ENCODE results near the gene TSSK3. TPM values are rescaled to one million over a fixed set of nuclear protein-coding genes. Genes with fewer than 3 reads are reported as not detected.

TSSK3 gene
- total RNA-seq, 1 donor from 2014 or later: 1.6 TPM

DNA sequence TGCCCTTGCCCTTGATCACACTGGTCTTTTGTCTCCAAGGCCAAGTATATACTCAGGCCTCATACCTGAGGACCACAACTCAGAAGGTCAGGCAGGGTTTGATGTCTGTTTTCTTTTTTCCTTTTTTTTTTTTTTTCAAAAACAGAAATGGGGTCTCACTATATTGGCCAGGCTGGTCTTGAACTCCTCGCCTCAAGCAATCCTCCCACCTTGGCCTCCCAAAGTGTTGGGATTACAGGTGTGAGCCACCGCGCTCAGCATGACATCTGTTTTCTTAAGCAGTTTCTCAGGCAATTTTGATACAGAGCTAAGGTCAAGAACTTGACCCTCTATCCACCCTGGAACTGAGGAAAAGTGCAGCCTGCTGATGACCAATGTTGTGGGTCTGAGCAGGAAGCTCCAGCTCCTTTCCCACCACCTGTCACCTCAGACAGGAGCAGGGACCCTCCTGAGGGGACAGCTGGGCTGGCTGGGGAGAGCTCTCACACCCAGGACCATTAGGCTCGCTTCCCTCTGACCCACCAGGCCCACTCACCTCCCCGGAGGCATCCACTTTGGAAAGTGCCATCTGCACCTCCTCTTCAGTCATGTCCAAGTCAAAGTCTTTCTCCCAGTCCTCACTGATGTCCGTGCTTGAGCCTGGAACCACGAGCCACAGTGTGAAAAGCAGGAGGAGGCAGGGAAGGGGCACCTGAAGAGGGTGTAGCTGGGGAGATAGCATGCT, 5.7 kb downstream of the TSSK3 start:
- Mint-ChIP-seq H3K36me3 (ENCODE audit: unreplicated experiment) (peaks cover 4% of the 10 kb centered on the region), H3K9me3 (ENCODE audit: unreplicated experiment) (peaks cover 3% of the 10 kb centered on the region), H3K4me1 (ENCODE audit: low read depth, unreplicated experiment) (peaks cover 4% of the 10 kb centered on the region), H3K27ac (ENCODE audit: unreplicated experiment) (peak overlapping the region; percentile 33), H3K27me3 (ENCODE audit: unreplicated experiment) (peaks cover 4% of the 10 kb centered on the region), H3K4me3 (ENCODE audit: unreplicated experiment) (no peak overlapping the region)
- TF ChIP-seq, protein P1, sequence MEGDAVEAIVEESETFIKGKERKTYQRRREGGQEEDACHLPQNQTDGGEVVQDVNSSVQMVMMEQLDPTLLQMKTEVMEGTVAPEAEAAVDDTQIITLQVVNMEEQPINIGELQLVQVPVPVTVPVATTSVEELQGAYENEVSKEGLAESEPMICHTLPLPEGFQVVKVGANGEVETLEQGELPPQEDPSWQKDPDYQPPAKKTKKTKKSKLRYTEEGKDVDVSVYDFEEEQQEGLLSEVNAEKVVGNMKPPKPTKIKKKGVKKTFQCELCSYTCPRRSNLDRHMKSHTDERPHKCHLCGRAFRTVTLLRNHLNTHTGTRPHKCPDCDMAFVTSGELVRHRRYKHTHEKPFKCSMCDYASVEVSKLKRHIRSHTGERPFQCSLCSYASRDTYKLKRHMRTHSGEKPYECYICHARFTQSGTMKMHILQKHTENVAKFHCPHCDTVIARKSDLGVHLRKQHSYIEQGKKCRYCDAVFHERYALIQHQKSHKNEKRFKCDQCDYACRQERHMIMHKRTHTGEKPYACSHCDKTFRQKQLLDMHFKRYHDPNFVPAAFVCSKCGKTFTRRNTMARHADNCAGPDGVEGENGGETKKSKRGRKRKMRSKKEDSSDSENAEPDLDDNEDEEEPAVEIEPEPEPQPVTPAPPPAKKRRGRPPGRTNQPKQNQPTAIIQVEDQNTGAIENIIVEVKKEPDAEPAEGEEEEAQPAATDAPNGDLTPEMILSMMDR (IDR thresholded peaks at IDR 0.05; ENCODE audit: partially characterized antibody, unreplicated experiment): no peak
- DNase-seq: no peak

DNA sequence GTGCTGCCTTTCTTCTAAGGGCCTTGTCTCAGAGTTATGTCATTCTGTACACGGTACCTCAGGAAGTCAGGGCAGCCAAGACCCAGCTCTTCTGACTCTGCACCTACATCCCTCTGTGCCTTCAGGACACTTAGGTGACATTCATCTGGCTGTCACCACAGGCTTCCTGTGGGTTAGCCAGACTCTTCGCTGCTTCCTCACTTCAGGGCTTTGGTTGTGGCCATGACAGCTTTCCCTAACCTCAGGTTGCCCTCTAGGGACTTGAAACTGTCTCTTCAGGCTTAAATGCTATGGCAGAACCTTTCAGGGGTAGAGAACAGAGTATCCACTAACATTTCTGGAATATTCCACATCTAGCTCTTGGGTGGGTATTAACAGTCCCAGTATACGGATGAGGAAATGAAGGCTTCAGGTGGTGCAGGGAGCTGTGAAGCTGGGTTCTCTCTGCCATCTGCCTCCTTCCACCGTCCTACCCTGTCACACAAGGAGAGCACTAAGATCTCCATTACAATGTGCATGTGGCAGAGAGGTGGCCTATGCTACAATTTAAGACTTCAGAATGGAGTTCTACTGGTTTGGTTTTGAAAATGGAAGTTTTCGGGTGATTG, 9.9 kb downstream of the TSSK3 start:
- H3K27ac Mint-ChIP-seq (ENCODE audit: unreplicated experiment): no peak overlapping the region
- peaks cover 2% of the 10 kb centered on the region for H3K4me1 Mint-ChIP-seq (ENCODE audit: low read depth, unreplicated experiment)
- H3K36me3 Mint-ChIP-seq (ENCODE audit: unreplicated experiment): peaks cover 4% of the 10 kb centered on the region
- TF ChIP-seq, protein P1 (IDR thresholded peaks at IDR 0.05; ENCODE audit: partially characterized antibody, unreplicated experiment): no peak
- no peaks in the 10 kb centered on the region for H3K9me3 Mint-ChIP-seq (ENCODE audit: unreplicated experiment)
- H3K27me3 Mint-ChIP-seq (ENCODE audit: unreplicated experiment): peaks cover 7% of the 10 kb centered on the region
- H3K4me3 Mint-ChIP-seq (ENCODE audit: unreplicated experiment): no peak overlapping the region
- DNase-seq: no peak

DNA sequence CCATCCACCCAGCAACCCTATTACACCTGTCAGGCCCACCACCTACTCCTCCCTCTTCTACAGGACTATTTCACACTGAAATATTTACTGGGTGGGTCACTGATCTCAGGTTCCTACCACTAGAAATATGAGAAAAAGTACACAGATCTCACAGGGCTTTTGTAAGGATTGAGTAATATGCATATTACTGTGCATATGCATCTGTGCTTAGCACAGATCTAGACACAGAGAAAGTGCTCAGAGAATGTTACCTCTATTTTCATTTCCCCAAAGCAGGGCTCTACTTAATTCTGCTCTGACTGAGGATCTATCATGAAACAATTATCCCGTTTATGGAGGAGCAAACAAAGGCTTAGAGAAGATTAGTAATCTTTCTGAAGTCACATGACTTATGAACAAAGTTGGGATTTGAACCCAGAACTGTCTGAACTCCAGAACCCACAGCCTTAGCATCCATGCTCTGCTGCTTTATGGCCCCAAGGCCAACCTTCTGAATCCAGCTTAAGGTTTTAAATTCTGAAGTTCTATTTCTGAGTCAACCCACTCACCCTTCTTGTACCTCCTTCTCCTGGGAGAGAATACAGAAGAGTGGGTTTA, 11.8 kb downstream of the TSSK3 start:
- Mint-ChIP-seq H3K27me3 (ENCODE audit: unreplicated experiment) (peaks cover 8% of the 10 kb centered on the region), H3K4me1 (ENCODE audit: low read depth, unreplicated experiment) (peaks cover 2% of the 10 kb centered on the region), H3K36me3 (ENCODE audit: unreplicated experiment) (peaks cover 4% of the 10 kb centered on the region), H3K9me3 (ENCODE audit: unreplicated experiment) (no peaks in the 10 kb centered on the region), H3K4me3 (ENCODE audit: unreplicated experiment) (no peak overlapping the region), H3K27ac (ENCODE audit: unreplicated experiment) (no peak overlapping the region)
- TF ChIP-seq, protein P1 (IDR thresholded peaks at IDR 0.05; ENCODE audit: partially characterized antibody, unreplicated experiment): no peak
- DNase-seq: no peak

DNA sequence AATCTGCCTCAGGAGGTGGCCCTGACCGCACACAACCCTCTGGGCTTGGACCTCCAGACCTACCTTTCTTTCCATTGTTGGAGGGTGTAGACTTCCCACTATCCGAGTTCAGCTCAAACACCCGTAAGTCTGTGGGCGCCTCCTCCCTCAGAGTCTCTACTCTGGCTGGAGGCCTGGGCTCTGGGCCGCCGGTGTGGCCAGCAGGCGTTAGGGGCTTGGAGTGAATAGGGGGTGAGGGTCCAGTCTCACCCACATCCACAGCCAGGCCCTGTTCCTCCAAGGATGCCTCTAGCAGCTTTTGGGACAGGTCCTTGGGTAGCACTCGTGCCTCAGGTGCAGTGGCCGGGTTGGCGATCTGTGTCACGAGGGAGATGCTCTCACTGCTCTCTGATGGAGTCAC, 13.9 kb downstream of the TSSK3 start:
- Mint-ChIP-seq H3K4me1 (ENCODE audit: low read depth, unreplicated experiment) (peaks cover 2% of the 10 kb centered on the region), H3K27ac (ENCODE audit: unreplicated experiment) (no peak overlapping the region), H3K27me3 (ENCODE audit: unreplicated experiment) (peaks cover 9% of the 10 kb centered on the region), H3K36me3 (ENCODE audit: unreplicated experiment) (peaks cover 4% of the 10 kb centered on the region), H3K4me3 (ENCODE audit: unreplicated experiment) (no peak overlapping the region), H3K9me3 (ENCODE audit: unreplicated experiment) (peaks cover 1% of the 10 kb centered on the region)
- DNase-seq: no peak
- TF ChIP-seq, protein P1 (IDR thresholded peaks at IDR 0.05; ENCODE audit: partially characterized antibody, unreplicated experiment): no peak
